Endothelial cell of umbilical vein (primary cell): ENCODE measurements around the gene GABPB2.

Experiments
- FOS ChIP-seq: IDR thresholded peaks from 2 replicates; pipeline ENCODE4 v1.6.1; 2011; ENCODE audit warnings: mild to moderate bottlenecking, low read length, moderate library complexity, borderline replicate concordance; ENCODE audit not compliant: insufficient read depth
- JUN ChIP-seq: IDR thresholded peaks from 2 replicates; pipeline ENCODE4 v1.6.1; 2011; ENCODE audit warnings: borderline replicate concordance, low read depth; ENCODE audit not compliant: insufficient read length, insufficient read depth
- POLR2A ChIP-seq: IDR thresholded peaks from 2 replicates; pipeline ENCODE4 v1.6.1; 2012; ENCODE audit warnings: low read depth, mild to moderate bottlenecking, control low read depth, low read length
- POLR2AphosphoS5 ChIP-seq: IDR thresholded peaks from 2 replicates; pipeline ENCODE4 v1.6.1; 2012; ENCODE audit warnings: low read depth, mild to moderate bottlenecking, control low read depth, low read length, moderate library complexity; ENCODE audit not compliant: insufficient read depth
- TF ChIP-seq, protein P1 (sequence below), 2 donors: IDR thresholded peaks; 1 replicate in 1 of 2; 2 replicates in 1 of 2; pipeline ENCODE4 v1.5.1; 2011; ENCODE audit warnings: low read length in 2 of 2, mild to moderate bottlenecking in 2 of 2, moderate library complexity in 2 of 2, control low read depth in 1 of 2, inconsistent platforms in 1 of 2, low read depth in 1 of 2; ENCODE audit not compliant: insufficient read depth in 1 of 2; ENCODE audit errors: extremely low read depth in 1 of 2

DNA sequence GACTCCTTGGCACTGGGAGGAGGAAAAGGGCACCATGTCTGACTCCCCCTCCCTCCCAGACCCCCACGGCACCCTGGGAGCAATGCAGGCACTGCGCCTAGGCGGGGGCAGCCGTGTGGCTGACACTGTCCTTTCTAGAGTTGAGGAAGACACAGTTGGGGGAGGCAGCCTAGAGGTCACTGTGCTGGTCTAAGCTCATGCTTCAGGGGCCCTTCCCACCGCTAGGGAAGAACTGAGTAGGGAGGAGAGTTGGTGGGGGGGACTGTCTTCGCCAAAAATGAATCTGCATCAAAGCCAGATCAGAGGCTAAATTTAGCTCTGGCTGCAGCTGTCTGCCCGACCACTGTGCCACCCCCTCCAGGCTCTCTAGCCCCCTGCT lies 72.5 kb downstream of the GABPB2 start:
- no peak for TF ChIP-seq JUN
- no peak for TF ChIP-seq POLR2AphosphoS5
- no peak for TF ChIP-seq FOS
- TF ChIP-seq, protein P1, sequence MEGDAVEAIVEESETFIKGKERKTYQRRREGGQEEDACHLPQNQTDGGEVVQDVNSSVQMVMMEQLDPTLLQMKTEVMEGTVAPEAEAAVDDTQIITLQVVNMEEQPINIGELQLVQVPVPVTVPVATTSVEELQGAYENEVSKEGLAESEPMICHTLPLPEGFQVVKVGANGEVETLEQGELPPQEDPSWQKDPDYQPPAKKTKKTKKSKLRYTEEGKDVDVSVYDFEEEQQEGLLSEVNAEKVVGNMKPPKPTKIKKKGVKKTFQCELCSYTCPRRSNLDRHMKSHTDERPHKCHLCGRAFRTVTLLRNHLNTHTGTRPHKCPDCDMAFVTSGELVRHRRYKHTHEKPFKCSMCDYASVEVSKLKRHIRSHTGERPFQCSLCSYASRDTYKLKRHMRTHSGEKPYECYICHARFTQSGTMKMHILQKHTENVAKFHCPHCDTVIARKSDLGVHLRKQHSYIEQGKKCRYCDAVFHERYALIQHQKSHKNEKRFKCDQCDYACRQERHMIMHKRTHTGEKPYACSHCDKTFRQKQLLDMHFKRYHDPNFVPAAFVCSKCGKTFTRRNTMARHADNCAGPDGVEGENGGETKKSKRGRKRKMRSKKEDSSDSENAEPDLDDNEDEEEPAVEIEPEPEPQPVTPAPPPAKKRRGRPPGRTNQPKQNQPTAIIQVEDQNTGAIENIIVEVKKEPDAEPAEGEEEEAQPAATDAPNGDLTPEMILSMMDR (IDR thresholded peaks at IDR 0.05; ENCODE audit: extremely low read depth in 1 of 2, insufficient read depth in 1 of 2, low read depth in 1 of 2, low read length in 2 of 2): no peak
- TF ChIP-seq POLR2A: no peak
